Astrocyte of the spinal cord (primary cell): ENCODE data around the gene EGLN3.

Experiments used
- DNase-seq: peaks from one replicate; pipeline ENCODE4 v3.0.0; 2011; ENCODE audit warnings: low read depth, low spot score
- H3K4me3 ChIP-seq: 2 replicates; pipeline ENCODE4 v1.5.1; 2011; ENCODE audit warnings: low read depth, mild to moderate bottlenecking, low read length, moderate library complexity
- in situ Hi-C: cut with HindIII; loops from 2 replicates; pipeline ENCODE4 v1.10.0; 2017; ENCODE audit warnings: low sequenced_read_pairs
- TF ChIP-seq, protein P1 (sequence below): IDR thresholded peaks from 2 replicates; pipeline ENCODE4 v1.5.1; 2012; ENCODE audit warnings: low read depth, mild to moderate bottlenecking, low read length, inconsistent platforms

EGLN3 gene

DNA sequence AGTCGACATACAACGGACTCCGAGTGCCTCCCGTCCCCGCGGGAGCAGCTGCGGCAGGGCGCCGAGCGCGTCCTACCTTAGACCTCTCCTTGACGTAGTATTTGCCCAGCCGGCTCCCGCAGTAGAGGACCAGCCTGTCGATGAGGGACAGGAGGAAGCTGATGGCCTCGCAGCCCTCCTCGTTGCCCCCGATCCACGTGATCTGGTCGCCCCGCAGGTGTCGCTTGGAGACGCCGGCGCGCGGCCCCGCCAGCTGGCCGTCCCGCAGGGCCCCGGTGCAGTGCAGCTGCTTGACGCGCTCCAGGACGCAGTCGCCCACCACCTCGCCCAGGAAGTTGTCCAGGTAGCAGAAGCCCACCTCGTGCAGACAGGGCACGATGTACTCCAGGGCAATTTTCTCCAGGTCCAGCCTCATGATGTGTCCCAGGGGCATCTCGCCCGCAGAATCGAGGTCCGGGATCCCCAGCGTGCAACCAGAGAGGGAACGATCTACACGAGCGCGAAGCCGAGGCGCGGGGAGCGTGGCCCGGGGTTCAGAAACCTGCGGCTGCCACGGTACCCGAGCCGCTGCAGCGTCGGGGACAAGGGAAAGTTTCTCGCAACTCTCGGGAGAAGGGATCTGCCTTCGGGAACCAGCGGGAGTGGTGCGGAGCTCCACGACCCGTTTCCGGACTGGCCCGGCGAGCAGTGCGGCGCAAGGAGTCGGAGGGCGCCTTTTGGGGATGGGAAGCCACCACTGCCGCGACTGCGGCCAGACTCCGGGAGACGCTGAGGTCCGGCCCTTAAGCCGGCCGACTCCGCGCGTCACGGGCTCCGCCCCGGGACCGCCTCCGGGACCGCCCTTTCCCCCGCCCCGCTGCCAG is at the start of gene EGLN3:
Gene EGLN3 (minus strand): TSS at position 755 of the 863 bp plus-strand sequence. CDS start 322 bp downstream, at position 433.
- TF ChIP-seq, protein P1, sequence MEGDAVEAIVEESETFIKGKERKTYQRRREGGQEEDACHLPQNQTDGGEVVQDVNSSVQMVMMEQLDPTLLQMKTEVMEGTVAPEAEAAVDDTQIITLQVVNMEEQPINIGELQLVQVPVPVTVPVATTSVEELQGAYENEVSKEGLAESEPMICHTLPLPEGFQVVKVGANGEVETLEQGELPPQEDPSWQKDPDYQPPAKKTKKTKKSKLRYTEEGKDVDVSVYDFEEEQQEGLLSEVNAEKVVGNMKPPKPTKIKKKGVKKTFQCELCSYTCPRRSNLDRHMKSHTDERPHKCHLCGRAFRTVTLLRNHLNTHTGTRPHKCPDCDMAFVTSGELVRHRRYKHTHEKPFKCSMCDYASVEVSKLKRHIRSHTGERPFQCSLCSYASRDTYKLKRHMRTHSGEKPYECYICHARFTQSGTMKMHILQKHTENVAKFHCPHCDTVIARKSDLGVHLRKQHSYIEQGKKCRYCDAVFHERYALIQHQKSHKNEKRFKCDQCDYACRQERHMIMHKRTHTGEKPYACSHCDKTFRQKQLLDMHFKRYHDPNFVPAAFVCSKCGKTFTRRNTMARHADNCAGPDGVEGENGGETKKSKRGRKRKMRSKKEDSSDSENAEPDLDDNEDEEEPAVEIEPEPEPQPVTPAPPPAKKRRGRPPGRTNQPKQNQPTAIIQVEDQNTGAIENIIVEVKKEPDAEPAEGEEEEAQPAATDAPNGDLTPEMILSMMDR, result no peak
- peak within 1 kb of the TSS; percentile 62 for H3K4me3 ChIP-seq
- in situ Hi-C loops, result no loop called here
- DNase-seq, result peak; percentile 75

DNA sequence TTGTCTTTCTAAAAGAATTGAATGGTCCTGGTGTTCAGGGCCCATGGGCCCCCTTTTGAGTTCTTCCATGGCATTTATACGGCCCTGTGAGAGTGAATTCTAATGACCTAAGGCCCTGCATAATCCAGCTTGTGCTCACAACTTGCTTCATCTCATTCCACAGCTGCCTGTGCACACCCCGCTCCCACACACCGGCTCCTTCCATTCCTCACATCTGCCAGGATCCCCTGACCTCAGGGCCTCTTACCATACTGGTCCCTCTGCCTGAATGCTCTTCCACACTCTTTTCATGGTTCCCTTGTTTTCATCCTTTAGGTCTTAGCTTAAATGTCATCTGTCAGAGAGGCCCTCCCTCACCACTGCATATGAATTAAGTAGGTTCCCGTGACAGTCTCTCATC is 49.5 kb upstream of the EGLN3 start:
- H3K4me3 ChIP-seq, result no peak overlapping the region
- DNase-seq, result no peak
- in situ Hi-C loops, result no loop called here
- TF ChIP-seq, protein P1, result no peak

DNA sequence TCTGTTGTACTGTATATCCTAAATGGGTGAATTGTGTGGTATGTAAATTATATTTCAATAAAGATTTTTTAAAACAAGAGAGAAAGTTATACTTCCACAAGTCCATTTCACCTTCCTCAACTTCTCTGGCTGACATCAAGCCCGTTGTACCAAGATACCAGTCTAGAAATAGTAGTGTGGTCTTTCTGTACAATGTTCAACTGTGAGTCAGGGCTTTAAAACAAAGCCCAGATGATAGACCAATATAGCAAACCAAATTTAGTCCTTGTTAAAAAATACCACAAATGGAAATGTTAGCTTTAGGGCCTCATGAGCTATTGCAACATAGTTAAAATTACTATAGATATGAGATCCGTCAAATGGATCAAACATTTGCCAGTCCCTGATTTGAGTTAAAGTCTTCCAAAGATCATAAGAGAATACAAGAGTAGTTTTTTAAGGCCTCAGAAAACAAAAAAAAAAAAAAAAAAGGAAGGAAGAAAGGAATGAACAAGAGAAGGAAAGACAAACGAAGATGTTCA is 49.0 kb upstream of the EGLN3 start:
- in situ Hi-C loops, result no loop called here
- TF ChIP-seq, protein P1, result no peak
- H3K4me3 ChIP-seq, result no peak overlapping the region
- no peak for DNase-seq

DNA sequence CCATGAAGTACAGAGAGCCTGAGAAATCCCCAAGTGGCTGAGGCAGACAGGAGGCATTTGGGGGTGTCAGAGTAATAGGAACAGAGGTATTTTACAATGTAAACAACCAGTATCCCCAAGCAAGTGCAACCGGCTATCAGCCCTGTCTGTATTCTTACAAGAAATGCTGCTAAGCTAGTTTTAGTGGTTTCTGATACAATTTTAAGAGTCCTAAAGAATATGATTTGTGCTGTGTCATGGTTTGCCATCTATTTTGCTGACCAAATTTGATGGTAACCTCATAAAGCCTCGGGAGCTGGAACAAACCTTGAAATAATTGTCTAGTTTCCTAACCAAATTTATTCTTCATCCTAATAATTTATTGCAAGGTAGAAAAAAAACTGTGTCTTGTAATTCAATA is 46.7 kb upstream of the EGLN3 start:
- TF ChIP-seq, protein P1, result no peak
- no peak for DNase-seq
- no peak overlapping the region for H3K4me3 ChIP-seq
- in situ Hi-C loops, result no loop called here

DNA sequence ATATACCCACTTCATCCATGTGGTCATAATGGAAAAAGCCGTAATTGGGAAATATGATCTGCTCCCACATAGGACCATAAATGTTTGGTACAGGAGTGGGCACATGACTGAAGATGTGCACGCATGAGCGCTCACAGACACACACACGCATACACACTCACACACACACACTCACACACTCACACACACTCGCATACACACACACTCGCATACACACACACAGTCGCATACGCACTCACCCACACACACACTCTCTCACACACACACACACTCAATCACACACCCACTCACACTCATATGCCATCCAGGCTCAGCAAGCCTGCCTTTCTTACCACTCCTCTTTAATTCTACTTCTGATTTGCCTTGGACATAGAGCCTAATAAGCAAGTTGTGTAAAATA is 45.6 kb upstream of the EGLN3 start:
- DNase-seq, result no peak
- no peak overlapping the region for H3K4me3 ChIP-seq
- in situ Hi-C loops, result no loop called here
- TF ChIP-seq, protein P1, result no peak

DNA sequence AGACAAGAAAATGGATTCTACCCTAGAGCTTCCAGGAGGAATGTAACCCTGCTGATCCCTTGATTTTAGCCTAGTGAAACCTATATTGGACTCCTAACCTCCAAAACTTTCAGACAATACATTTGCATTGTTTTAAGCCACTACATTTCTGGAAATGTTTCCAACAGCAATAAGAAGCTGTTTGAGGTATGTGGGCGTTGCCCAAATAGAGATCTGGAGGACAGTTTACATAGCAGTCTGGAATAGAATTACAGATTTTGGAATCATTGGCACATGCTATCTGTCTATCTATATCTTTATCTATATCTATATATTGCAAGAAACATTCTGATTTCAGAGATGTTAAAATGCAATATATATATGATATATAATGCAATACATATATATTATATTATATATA is 42.4 kb upstream of the EGLN3 start:
- no peak for DNase-seq
- H3K4me3 ChIP-seq, result no peak overlapping the region
- TF ChIP-seq, protein P1, result no peak
- in situ Hi-C loops, result no loop called here
